PC-3 (cell line): Measurements from ENCODE around the gene CHST11.

Experiments used
- CTCF ChIP-seq: fragments of 300-600 bp; sonication (generic); conservative IDR thresholded peaks from 2 replicates; pipeline ENCODE4 v1.5.1; 2017; ENCODE audit warnings: antibody characterized with exemption, low read depth, mild to moderate bottlenecking, low read length
- EZH2 ChIP-seq: fragments of 300-600 bp; sonication (generic); IDR thresholded peaks from one replicate; pipeline ENCODE4 v1.6.1; 2017; ENCODE audit warnings: antibody characterized with exemption, mild to moderate bottlenecking, low read length; ENCODE audit not compliant: unreplicated experiment
- EZH2phosphoT487 ChIP-seq: fragments of 300-600 bp; sonication (generic); IDR thresholded peaks from 2 replicates; pipeline ENCODE4 v1.6.1; 2018; ENCODE audit warnings: mild to moderate bottlenecking, antibody characterized with exemption, low read length, borderline replicate concordance

DNA sequence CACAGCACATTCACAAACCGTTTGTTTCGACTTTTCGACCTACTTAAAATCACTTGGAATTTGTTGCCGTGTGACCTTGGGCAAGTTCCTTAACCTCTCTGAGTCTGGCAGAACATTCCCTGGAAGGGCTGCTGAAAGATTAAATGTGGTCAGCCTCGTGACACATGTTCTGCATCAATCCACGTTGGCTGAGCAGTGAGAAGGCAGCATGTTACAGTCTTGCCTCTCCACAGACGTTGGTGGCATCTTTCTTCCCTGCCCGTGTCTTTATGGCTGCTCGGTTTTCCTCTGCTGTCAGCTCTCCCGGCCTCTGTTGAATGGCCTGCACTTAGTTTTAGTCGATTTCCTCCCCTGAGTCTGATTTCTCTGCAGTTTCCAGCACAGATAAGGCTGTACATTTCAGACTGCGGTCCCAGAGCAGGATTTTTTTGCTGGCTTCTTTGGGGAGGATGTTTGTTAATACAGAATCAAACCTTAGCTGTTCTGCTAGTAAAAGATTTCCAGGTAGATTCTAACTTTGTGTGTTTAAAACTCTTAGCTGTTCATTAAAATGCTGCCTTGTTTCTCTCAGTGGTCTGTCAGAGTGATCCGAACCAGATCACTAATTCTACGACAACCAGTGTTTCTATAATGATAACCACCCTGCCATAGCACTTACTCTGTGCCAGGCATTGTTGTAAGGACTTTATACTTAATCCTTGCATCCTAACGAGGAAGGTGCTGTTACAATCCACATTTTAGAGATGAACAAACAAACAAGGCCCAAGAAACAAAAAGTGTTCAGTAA is 217.1 kb downstream of the CHST11 start:
- TF ChIP-seq CTCF (no peak), EZH2phosphoT487 (no peak), EZH2 (no peak)
